GM12878 (cell line): ENCODE measurements around the gene GALNTL6. TPM values are rescaled to one million over a fixed set of nuclear protein-coding genes. Genes with fewer than 3 reads are reported as not detected.

Experiments used
- ATAC-seq: fragments of 200-7000 bp; cut with Tn5 transposase; 3 replicates; pipeline ENCODE4 v1.9.1; 2020; ENCODE audit warnings: mild to moderate bottlenecking, moderate library complexity
- BruUV-seq: library from RNA; stranded (reverse); fragments of 400-500 nt; replicated peaks from 2 replicates; lab custom pipeline; 2021; lab: Mats Ljungman, UMichigan
- CTCF ChIA-PET: fragments of 300-600 bp; sonication (Branson Sonifier 250); formaldehyde crosslinking; extraction: SDS; loops from one replicate; lab custom pipeline; 2021; ENCODE audit warnings: inconsistent platforms; lab: Yijun Ruan, JAX
- POLR2A ChIA-PET: fragments of 350-600 bp; formaldehyde crosslinking; extraction: SDS; loops from one replicate; lab custom pipeline; 2021; ENCODE audit warnings: inconsistent platforms; lab: Charles Lee
- RAD21 ChIA-PET: fragments of 300-600 bp; sonication (Branson Sonifier 250); formaldehyde crosslinking; loops from one replicate; lab custom pipeline; 2023; ENCODE audit warnings: antibody characterized with exemption; ENCODE audit not compliant: unreplicated experiment; lab: Charles Lee
- SMC1A ChIA-PET: fragments of 300-600 bp; sonication (Branson Sonifier 250); formaldehyde crosslinking; loops from one replicate; lab custom pipeline; 2023; ENCODE audit not compliant: unreplicated experiment, uncharacterized antibody; lab: Charles Lee
- DNase-seq: peaks from one replicate; pipeline ENCODE4 v3.0.0-alpha.2; 2011; ENCODE audit warnings: low read depth, low spot score
- FAIRE-seq: peaks from 3 replicates; lab custom pipeline; 2011; peaks lifted over from hg19 to GRCh38; lab: Jason Lieb, UNC
- H2AFZ ChIP-seq: 2 replicates; pipeline ENCODE4 v1.6.0; 2011; ENCODE audit warnings: low read depth, low read length, control low read depth; ENCODE audit not compliant: control insufficient read depth
- H3K27ac ChIP-seq: 2 replicates; pipeline ENCODE4 v1.5.1; 2011; ENCODE audit warnings: control low read depth; ENCODE audit not compliant: control insufficient read depth, insufficient read depth
- H3K27me3 ChIP-seq, 2 experiments: replicated peaks in 1 of 2; 2 replicates each; pipeline versions ENCODE4 v1.6.0 to v1.6.1; 2011; ENCODE audit warnings: low read length in 1 of 2; ENCODE audit not compliant: control insufficient read depth in 2 of 2, insufficient read depth in 2 of 2
- H3K36me3 ChIP-seq, 2 experiments: 2 replicates each; pipeline ENCODE4 v1.5.1; 2011; ENCODE audit warnings: low read length in 1 of 2; ENCODE audit not compliant: control insufficient read depth in 2 of 2, insufficient read depth in 2 of 2
- H3K4me1 ChIP-seq: 2 replicates; pipeline ENCODE4 v1.6.1; 2011; ENCODE audit warnings: mild to moderate bottlenecking, low read length, moderate library complexity, mixed read lengths; ENCODE audit not compliant: control insufficient read depth, insufficient read depth
- H3K4me2 ChIP-seq: 2 replicates; pipeline ENCODE4 v1.6.0; 2011; ENCODE audit warnings: control low read depth; ENCODE audit not compliant: control insufficient read depth, insufficient read depth
- H3K4me3 ChIP-seq: fragments of 200-600 bp; sonication (generic); 2 replicates; pipeline ENCODE4 v1.5.1; 2016
- H3K79me2 ChIP-seq: 2 replicates; pipeline ENCODE4 v1.6.0; 2011; ENCODE audit warnings: low read length; ENCODE audit not compliant: control insufficient read depth, insufficient read depth
- H3K9ac ChIP-seq: 2 replicates; pipeline ENCODE4 v1.8.0; 2011; ENCODE audit warnings: low read length, control low read depth, mixed read lengths; ENCODE audit not compliant: control insufficient read depth, insufficient read depth
- H3K9me3 ChIP-seq: replicated peaks from 3 replicates; pipeline ENCODE4 v1.5.1; 2011; ENCODE audit warnings: mild to moderate bottlenecking, low read length; ENCODE audit not compliant: control insufficient read depth, insufficient read depth
- H4K20me1 ChIP-seq: 2 replicates; pipeline ENCODE4 v1.6.0; 2011; ENCODE audit not compliant: control insufficient read depth, insufficient read depth
- CBX5 ChIP-seq: sonication (generic); IDR thresholded peaks from 2 replicates; pipeline ENCODE4 v1.6.1; 2016; ENCODE audit warnings: low read depth, moderate library complexity, mild to moderate bottlenecking, inconsistent platforms
- EZH2 ChIP-seq: IDR thresholded peaks from 2 replicates; pipeline ENCODE4 v1.6.1; 2012; ENCODE audit warnings: low read depth, mild to moderate bottlenecking, control low read depth, inconsistent platforms, low read length, borderline replicate concordance; ENCODE audit not compliant: control insufficient read depth
- FOXK2 ChIP-seq: fragments of 450-650 bp; IDR thresholded peaks from 2 replicates; pipeline ENCODE4 v1.6.1; 2017; ENCODE audit warnings: mild to moderate bottlenecking, moderate library complexity
- FOXM1 ChIP-seq: IDR thresholded peaks from 2 replicates; pipeline ENCODE4 v1.6.1; 2012; ENCODE audit warnings: low read depth, mild to moderate bottlenecking, inconsistent platforms, low read length, moderate library complexity
- GATAD2B ChIP-seq: fragments of 450-650 bp; conservative IDR thresholded peaks from 2 replicates; pipeline ENCODE4 v1.6.1; 2017; ENCODE audit warnings: low read depth, mild to moderate bottlenecking, moderate library complexity
- KDM1A ChIP-seq: fragments of 200-600 bp; sonication (generic); IDR thresholded peaks from 2 replicates; pipeline ENCODE4 v1.6.1; 2016; ENCODE audit warnings: borderline replicate concordance
- LARP7 ChIP-seq: fragments of 450-650 bp; IDR thresholded peaks from 2 replicates; pipeline ENCODE4 v1.6.1; 2017; ENCODE audit warnings: mild to moderate bottlenecking
- MXI1 ChIP-seq: fragments of 150-350 bp; IDR thresholded peaks from 2 replicates; pipeline ENCODE4 v1.6.1; 2011; ENCODE audit warnings: low read depth, mild to moderate bottlenecking, inconsistent platforms, low read length, improper control_type of control experiment
- NBN ChIP-seq: fragments of 450-650 bp; IDR thresholded peaks from 2 replicates; pipeline ENCODE4 v1.6.1; 2016
- NR2C2 ChIP-seq: IDR thresholded peaks from 2 replicates; pipeline ENCODE4 v1.6.1; 2011; ENCODE audit warnings: borderline replicate concordance, low read depth; ENCODE audit not compliant: control insufficient read depth, insufficient read length
- SMARCA5 ChIP-seq: fragments of 450-650 bp; IDR thresholded peaks from 2 replicates; pipeline ENCODE4 v1.6.1; 2017; ENCODE audit warnings: mild to moderate bottlenecking
- WGBS: methylation state at CpG from one replicate; pipeline ENCODE4 v1.1.6; 2016; ENCODE audit warnings: low lambda C conversion rate; ENCODE audit not compliant: insufficient replicate concordance, insufficient coverage; ENCODE audit errors: missing lambda C conversion rate; 5-methylcytosine and 5-hydroxymethylcytosine counted together
- in situ Hi-C: fragments of 300-500 bp; cut with MboI; formaldehyde crosslinking; loops from 9 replicates; pipeline ENCODE4 v1.14.3; 2018; ENCODE audit warnings: mixed read lengths
- intact Hi-C: fragments of 100-400 bp; cut with micrococcal nuclease; formaldehyde crosslinking; loops from one replicate; pipeline ENCODE4 v1.14.2; 2022; ENCODE audit not compliant: unreplicated experiment
- polyA plus RNA-seq, 11 experiments: library from polyadenylated mRNA; depleted of rRNA in 4 of 11; unstranded in 6 of 11; stranded (reverse) in 5 of 11; fragments of >200 nt; fragmentation: Nextera tagmentation in 4 of 11; fragmentation: Illumina TruSeq in 1 of 11; extraction: Ambion mirVana in 4 of 11; extraction: Trizol in 1 of 11; gene quantifications; 1 replicate in 1 of 11; 2 replicates in 10 of 11; pipeline versions ENCODE4 v1.2.1 to v1.2.3, GENCODE V29; 2011 to 2016; ENCODE audit warnings: inconsistent platforms in 2 of 11, missing spikeins in 2 of 11, low read depth in 1 of 11
- total RNA-seq, 4 experiments: library from RNA; depleted of rRNA in 3 of 4; stranded (reverse); fragments of >200 nt in 3 of 4; fragmentation: Illumina TruSeq in 1 of 4; extraction: Trizol in 1 of 4; gene quantifications; 2 replicates each; pipeline versions ENCODE4 v1.2.1 to v1.2.3, GENCODE V29; 2013 to 2021
- TF ChIP-seq, protein P1 (sequence below): fragments of 450-650 bp; IDR thresholded peaks from 2 replicates; pipeline ENCODE4 v1.6.1; 2016; ENCODE audit warnings: mild to moderate bottlenecking
- TF ChIP-seq, protein P2 (sequence below): IDR thresholded peaks from 2 replicates; pipeline ENCODE4 v1.6.1; 2011; ENCODE audit warnings: low read depth, mild to moderate bottlenecking, low read length, moderate library complexity, borderline replicate concordance; ENCODE audit errors: extremely low read depth

GALNTL6 gene
- total and polyA plus RNA-seq, 10 of the 15 experiments (the other 5 are each of a cell fraction or from before 2014, with no cell fraction given), result 0.01 to 0.29 TPM; not detected in 8

DNA sequence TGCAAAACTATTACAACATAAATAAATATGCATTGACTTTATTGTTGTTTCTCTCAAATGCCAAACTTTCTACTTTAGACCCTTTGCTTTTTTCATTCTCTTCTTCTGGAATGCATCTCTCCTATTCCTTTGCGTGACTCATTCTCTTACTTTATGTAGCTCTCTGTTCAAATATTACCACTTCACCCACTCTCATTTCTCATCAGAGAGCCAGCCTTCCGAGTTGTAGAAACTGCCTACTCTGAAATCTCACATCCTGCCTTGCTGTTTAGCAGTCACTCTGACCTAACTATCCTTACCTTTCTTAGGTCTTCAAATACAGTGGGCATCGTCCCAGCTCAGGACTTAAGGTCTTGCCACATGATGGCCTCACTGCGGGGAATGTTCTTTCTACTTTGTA lies 143.5 kb downstream of the GALNTL6 start (continued):
- no peak for TF ChIP-seq EZH2
- TF ChIP-seq, protein P1, sequence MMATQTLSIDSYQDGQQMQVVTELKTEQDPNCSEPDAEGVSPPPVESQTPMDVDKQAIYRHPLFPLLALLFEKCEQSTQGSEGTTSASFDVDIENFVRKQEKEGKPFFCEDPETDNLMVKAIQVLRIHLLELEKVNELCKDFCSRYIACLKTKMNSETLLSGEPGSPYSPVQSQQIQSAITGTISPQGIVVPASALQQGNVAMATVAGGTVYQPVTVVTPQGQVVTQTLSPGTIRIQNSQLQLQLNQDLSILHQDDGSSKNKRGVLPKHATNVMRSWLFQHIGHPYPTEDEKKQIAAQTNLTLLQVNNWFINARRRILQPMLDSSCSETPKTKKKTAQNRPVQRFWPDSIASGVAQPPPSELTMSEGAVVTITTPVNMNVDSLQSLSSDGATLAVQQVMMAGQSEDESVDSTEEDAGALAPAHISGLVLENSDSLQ, result no peak

DNA sequence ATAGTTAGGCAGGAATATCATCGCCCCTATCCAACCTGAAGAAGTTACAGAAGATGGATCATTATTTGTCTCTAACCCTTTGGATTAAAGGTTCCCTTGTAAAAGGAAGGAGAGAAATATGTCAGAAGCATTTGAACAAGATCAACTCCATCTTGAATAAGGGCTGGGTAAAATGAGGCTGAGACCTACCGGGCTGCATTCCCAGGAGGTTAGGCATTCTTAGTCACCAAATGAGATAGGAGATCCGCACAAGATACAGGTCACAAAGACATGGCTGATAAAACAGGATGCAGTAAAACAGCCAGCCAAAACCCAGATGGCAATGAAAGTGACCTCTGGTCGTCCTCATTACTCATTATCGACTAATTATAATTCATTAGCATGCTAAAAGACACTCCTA lies 148.9 kb downstream of the GALNTL6 start:
- ChIA-PET RAD21 (no interaction called here), POLR2A (no interaction called here), SMC1A (no interaction called here), CTCF (no interaction called here)
- Histone ChIP-seq H3K9ac (no peak overlapping the region), H3K27me3 (no peaks in the 10 kb centered on the region), H3K4me1 (no peaks in the 10 kb centered on the region), H3K36me3 (no peaks in the 10 kb centered on the region), H2AFZ (no peak overlapping the region), H3K4me2 (no peak overlapping the region), H3K9me3 (no peaks in the 10 kb centered on the region), H3K27ac (no peak overlapping the region), H3K4me3 (no peak overlapping the region), H3K79me2 (no peaks in the 10 kb centered on the region), H4K20me1 (no peaks in the 10 kb centered on the region)
- no TSS peak for BruUV-seq
- ATAC-seq (no peak), DNase-seq (no peak), FAIRE-seq (no peak)
- WGBS, result 22% methylated on average over 5 of the region's 5 CpGs
- in situ Hi-C loops, result no loop called here
- no peak for TF ChIP-seq FOXK2
- no peak for TF ChIP-seq NR2C2
- no peak for TF ChIP-seq MXI1
- no peak for TF ChIP-seq LARP7
- no peak for TF ChIP-seq NBN
- TF ChIP-seq, protein P2, sequence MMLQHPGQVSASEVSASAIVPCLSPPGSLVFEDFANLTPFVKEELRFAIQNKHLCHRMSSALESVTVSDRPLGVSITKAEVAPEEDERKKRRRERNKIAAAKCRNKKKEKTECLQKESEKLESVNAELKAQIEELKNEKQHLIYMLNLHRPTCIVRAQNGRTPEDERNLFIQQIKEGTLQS, result no peak
- TF ChIP-seq FOXM1, result no peak
- no peak for TF ChIP-seq KDM1A
- TF ChIP-seq GATAD2B, result no peak
- no peak for TF ChIP-seq CBX5
- TF ChIP-seq SMARCA5, result no peak
- intact Hi-C loops, result no loop called here
